Motor neuron (in vitro differentiated cells): ENCODE data around the gene DPH7. TPM values are rescaled to one million over a fixed set of nuclear protein-coding genes. Genes with fewer than 3 reads are reported as not detected.
"Not testable (repeated sequence)": the region's sequence is repeated elsewhere in the genome, so short reads cannot be mapped to it uniquely, and the experiment has no call there.

Experiments
- ATAC-seq, 8 experiments: fragments of 200-7000 bp; cut with Tn5 transposase; replicated peaks in 6 of 8; 2 replicates each; pipeline ENCODE4 v1.8.0; 2021; ENCODE audit warnings: mild to moderate bottlenecking in 8 of 8, moderate library complexity in 8 of 8
- H3K27ac ChIP-seq, 2 donors: fragments of 250-450 bp; sonication (Bioruptor Pico); 2 replicates each; pipeline ENCODE4 v1.9.0; 2021; ENCODE audit warnings: antibody characterized with exemption in 2 of 2, mild to moderate bottlenecking in 2 of 2, moderate library complexity in 1 of 2
- H3K4me1 ChIP-seq, 2 donors: fragments of 250-450 bp; sonication (Bioruptor Pico); replicated peaks in 1 of 2; 2 replicates each; pipeline ENCODE4 v1.6.1; 2021; ENCODE audit warnings: antibody characterized with exemption in 2 of 2, mild to moderate bottlenecking in 2 of 2, moderate library complexity in 1 of 2
- H3K4me3 ChIP-seq, 5 donors: fragments of 250-450 bp; sonication (Bioruptor Pico); 2 replicates each; pipeline ENCODE4 v1.9.0; 2021; ENCODE audit warnings: antibody characterized with exemption in 5 of 5, mild to moderate bottlenecking in 5 of 5, moderate library complexity in 4 of 5
- WGBS, 10 experiments: fragments of 450-650 bp; shearing (Covaris generic); methylation state at CpG; one replicate each; pipeline ENCODE4 v1.0.0; 2022; 5-methylcytosine and 5-hydroxymethylcytosine counted together
- in situ Hi-C, 9 experiments: fragments of 400-800 bp; cut with MboI; loops; one replicate each; pipeline ENCODE4 v1.15.0; 2021; ENCODE audit warnings: low sequenced_read_pairs in 9 of 9, low pct_unique_long_range_greater_than_20kb in 2 of 9; ENCODE audit not compliant: unreplicated experiment in 9 of 9
- total RNA-seq, 8 experiments: library from RNA; unstranded; fragments of 300-600 nt; gene quantifications; 2 replicates each; pipeline versions ENCODE4 v1.2.3 to v1.2.4, GENCODE V29; 2022

DPH7 gene
- total RNA-seq, 8 experiments from 2014 or later = 26.3 to 74.6 (median 41.1) TPM

DNA sequence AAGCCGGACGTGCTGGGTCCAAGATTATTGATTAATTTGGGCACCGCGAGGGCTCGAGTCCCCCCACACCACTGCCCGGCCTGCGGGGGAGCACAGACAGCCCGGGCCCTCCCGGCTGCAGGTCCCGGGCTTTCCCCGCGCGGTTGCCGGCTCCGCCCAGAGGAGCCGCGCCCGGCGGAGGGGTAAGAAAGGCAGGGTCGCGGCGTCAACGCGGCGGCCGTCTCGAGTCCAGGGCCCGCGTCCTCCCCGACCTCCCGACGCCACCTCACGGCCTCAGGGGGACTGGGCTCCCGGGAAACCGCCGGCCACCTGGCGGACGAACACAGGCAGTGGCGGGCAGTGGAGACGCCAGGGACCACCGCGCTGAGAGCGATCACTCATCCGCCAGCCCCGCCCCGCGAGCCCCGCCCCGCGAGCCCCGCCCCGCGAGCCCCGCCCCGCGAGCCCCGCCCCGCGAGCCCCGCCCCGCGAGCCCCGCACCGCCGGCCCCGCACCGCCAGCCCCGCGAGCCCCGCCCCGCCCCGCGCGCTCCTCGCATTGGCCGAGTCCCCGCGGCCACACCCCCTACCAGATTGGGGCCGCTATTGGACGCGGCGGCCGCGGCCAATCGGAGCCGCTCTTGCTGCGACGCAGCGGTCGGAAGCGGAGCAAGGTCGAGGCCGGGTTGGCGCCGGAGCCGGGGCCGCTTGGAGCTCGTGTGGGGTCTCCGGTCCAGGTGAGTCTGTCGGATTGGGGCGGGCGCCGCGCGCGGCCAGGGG is 27.3 kb downstream of the DPH7 start, which contains the start of gene MRPL41:
Gene MRPL41, plus strand, starts transcription at position 616 of the 758 bp plus-strand sequence. CDS start 203 bp downstream, outside the sequence.
- Histone ChIP-seq H3K4me3 (peak within 1 kb of the TSS; percentile 64 to 95 (median 79)), H3K4me1 (peaks cover 4 to 5% of the 10 kb centered on the region in 2 donors), H3K27ac (peak within 1 kb of the TSS; percentile 84 to 90)
- peak; percentile 78 to 90 (median 85) for ATAC-seq
- in situ Hi-C loops = no loop called here
- no CpG with 5 or more reads among the region's 106 CpGs for WGBS, 10 experiments

DNA sequence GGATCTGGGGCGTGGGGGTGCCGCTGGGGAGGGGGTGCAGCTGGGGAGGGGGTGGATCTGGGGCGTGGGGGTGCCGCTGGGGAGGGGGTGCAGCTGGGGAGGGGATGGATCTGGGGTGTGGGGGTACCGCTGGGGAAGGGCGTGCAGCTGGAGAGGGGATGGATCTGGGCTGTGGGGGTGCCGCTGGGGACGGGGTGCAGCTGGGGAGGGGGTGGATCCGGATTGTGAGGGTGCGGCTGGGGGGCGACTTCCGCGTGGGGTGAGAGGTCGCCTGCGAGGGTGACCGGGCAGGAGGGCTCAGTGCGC is 27.8 kb downstream of the DPH7 start:
- ATAC-seq, H3K4me1 ChIP-seq, in situ Hi-C loops: not testable (repeated sequence)
- Histone ChIP-seq H3K4me3 (peak overlapping the region; percentile 64 to 95 (median 79)), H3K27ac (peak overlapping the region; percentile 84 to 90)
- WGBS, 10 experiments = no CpG with 5 or more reads among the region's 17 CpGs

DNA sequence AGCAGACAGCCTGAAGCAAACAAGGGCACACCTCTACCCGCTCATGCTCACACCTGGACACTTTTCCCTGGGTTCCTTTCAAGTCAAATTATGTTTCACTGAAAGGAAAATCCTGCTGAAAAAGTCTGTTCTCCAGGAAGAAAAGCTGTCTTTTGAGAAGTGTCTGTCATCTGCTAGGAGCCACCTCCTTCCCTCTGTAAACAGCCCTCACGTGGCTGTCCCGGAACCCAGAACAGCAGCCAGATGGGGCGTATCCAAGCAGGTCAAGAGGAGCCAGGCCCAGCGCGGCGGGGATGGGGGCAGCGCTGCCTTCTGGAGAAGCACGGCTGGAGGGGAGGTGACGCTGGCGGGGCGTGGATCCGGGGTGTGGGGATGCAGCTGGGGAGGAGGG is 28.5 kb downstream of the DPH7 start, which contains the start of gene PNPLA7:
Gene PNPLA7, minus strand, starts transcription at position 172 of the 391 bp plus-strand sequence. CDS start 205 bp downstream, outside the sequence.
- Histone ChIP-seq H3K4me1 (peaks cover 4 to 5% of the 10 kb centered on the region in 2 donors), H3K27ac (peak within 1 kb of the TSS; percentile 84 to 90), H3K4me3 (peak within 1 kb of the TSS; percentile 64 to 95 (median 79))
- in situ Hi-C loops = no loop called here
- WGBS, 10 experiments = no CpG with 5 or more reads among the region's 13 CpGs
- ATAC-seq = peak; percentile 56 to 65 (median 60)

DNA sequence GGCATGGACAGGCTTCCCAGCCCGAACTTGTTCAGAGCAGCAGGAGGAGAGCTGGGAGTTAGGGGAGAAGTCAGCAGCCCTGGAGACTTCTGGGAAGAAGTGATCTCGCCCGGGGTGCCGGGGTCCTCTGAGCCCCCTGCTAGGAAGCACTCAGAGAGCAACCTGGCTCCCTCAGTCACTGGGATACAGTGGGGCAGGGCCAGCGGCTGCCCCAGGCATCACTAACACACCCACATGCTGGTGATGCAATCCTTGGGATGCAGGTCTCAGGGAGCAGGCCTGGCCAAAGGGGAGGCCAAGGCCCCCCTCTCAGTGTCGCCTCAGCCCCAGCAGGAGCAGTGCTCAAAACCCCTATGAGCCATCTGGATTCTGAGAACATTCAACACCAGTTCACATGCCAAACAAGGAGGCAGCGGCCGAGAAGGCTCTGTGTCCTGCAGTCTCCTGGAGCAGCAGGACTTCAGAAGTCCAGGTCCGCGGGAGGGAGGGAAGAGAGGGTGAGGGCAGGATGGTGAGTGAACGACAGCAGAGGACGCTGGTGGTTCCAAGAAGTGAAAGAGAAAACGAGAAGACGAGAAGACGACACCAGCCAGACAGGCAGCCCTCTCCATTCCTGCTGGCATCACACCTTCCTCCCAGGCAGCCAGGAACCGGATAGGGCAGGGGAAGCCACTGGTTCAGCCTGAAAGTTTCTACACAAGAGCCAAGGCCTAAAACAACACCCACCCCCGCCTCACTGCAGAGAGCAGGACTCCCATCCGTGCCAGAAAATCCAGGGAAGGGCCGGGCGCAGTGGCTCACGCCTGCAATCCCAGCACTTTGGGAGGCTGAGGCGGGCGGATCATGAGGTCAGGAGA is 30.8 kb downstream of the DPH7 start:
- H3K27ac ChIP-seq = no peak overlapping the region
- in situ Hi-C loops = loop anchor here in 1 of 9 experiments (25.0 kb wide), 1 partner anchor 236 kb away; the partner anchor contains the start of gene NRARP
- peak in 1 of 8 experiments; percentile 1 for ATAC-seq

GRCh38 chr9:137545123-137545522 is 33.6 kb downstream of the DPH7 start:
- H3K27ac ChIP-seq = no peak overlapping the region
- peak in 2 of 8 experiments; percentile 54 to 67 for ATAC-seq
- 20 to 100% (median 68%) methylated on average over 1 to 8 of the region's 10 CpGs; no CpG with 5 or more reads in 4 of the 10 experiments for WGBS, 10 experiments
- no peak overlapping the region for H3K4me3 ChIP-seq
- in situ Hi-C loops = loop anchor here in 1 of 9 experiments (25.0 kb wide), 1 partner anchor 233 kb away; the partner anchor contains the start of gene NRARP
- H3K4me1 ChIP-seq = peaks cover 0 to 8% of the 10 kb centered on the region in 2 donors

More for the DNA sequence above, 30.8 kb downstream of the DPH7 start:
- H3K4me3 ChIP-seq = no peak overlapping the region
- peaks cover 4 to 5% of the 10 kb centered on the region in 2 donors for H3K4me1 ChIP-seq
- 14 to 80% (median 64%) methylated on average over 1 to 8 of the region's 23 CpGs; no CpG with 5 or more reads in 3 of the 10 experiments for WGBS, 10 experiments

GRCh38 chr9:137544176-137544760 is 34.5 kb downstream of the DPH7 start:
- H3K4me3 ChIP-seq = no peak overlapping the region
- no peak overlapping the region for H3K27ac ChIP-seq
- ATAC-seq = peak in 4 of 8 experiments; percentile 3 to 81 (median 41)
- H3K4me1 ChIP-seq = peaks cover 0 to 3% of the 10 kb centered on the region in 2 donors
- 16 to 100% (median 64%) methylated on average over 1 to 10 of the region's 12 CpGs; no CpG with 5 or more reads in 4 of the 10 experiments for WGBS, 10 experiments
- in situ Hi-C loops = loop anchor here in 1 of 9 experiments (25.0 kb wide), 1 partner anchor 232 kb away; the partner anchor contains the start of gene NRARP

- peak in 1 of 8 experiments; percentile 7 for ATAC-seq
- Histone ChIP-seq H3K4me3 (no peak overlapping the region), H3K27ac (no peak overlapping the region), H3K4me1 (peaks cover 0 to 3% of the 10 kb centered on the region in 2 donors)
- in situ Hi-C loops = loop anchor here in 1 of 9 experiments (25.0 kb wide), 1 partner anchor 231 kb away; the partner anchor contains the start of gene NRARP
- WGBS, 10 experiments = 88 to 100% (median 94%) methylated on average over 1 to 18 of the region's 25 CpGs; no CpG with 5 or more reads in 5 of the 10 experiments
Observed at GRCh38 chr9:137543237-137543963, 35.3 kb downstream of the DPH7 start.

DNA sequence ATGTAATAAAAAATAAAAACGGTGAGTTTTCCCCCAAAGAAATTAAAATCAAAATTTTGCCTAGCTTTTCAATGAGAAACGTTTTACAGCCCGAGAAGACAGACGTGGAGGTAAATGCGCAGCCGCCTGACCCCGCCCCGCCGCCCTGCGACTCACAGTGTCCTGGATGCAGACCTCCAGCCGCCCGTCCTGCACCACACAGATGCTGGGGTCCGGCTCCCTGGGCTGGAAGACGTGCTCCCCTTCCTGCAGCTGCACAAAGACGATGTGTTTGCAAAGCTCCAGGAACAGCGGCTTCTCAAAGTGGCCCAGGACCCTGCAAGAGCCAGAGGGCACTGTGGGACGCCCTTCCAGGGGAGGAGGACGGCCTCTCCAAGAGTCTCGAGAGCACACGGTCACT is 36.2 kb downstream of the DPH7 start:
- Histone ChIP-seq H3K27ac (no peak overlapping the region), H3K4me1 (peaks cover 0 to 3% of the 10 kb centered on the region in 2 donors), H3K4me3 (no peak overlapping the region)
- ATAC-seq = no peak
- 40 to 93% (median 75%) methylated on average over 1 to 9 of the region's 20 CpGs; no CpG with 5 or more reads in 2 of the 10 experiments for WGBS, 10 experiments
- in situ Hi-C loops = loop anchor here in 1 of 9 experiments (25.0 kb wide), 1 partner anchor 230 kb away; the partner anchor contains the start of gene NRARP

GRCh38 chr9:137540536-137540935 is 38.2 kb downstream of the DPH7 start:
- WGBS, 10 experiments = 86 to 100% (median 90%) methylated on average over 1 to 3 of the region's 18 CpGs; no CpG with 5 or more reads in 5 of the 10 experiments
- H3K27ac ChIP-seq = no peak overlapping the region
- ATAC-seq = peak in 2 of 8 experiments; percentile 11 to 17

GRCh38 chr9:137538058-137538457 is 40.7 kb downstream of the DPH7 start:
- Histone ChIP-seq H3K4me3 (no peak overlapping the region), H3K27ac (no peak overlapping the region), H3K4me1 (peaks cover 4 to 9% of the 10 kb centered on the region in 2 donors)
- in situ Hi-C loops = loop anchor here in 1 of 9 experiments (25.0 kb wide), 1 partner anchor 226 kb away; the partner anchor contains the start of gene NRARP
- WGBS, 10 experiments = 80 to 87% (median 80%) methylated on average over 1 to 3 of the region's 16 CpGs; no CpG with 5 or more reads in 7 of the 10 experiments
- ATAC-seq = no peak

More at GRCh38 chr9:137540536-137540935, 38.2 kb downstream of the DPH7 start:
- Histone ChIP-seq H3K4me3 (no peak overlapping the region), H3K4me1 (peaks cover 0 to 3% of the 10 kb centered on the region in 2 donors)
- in situ Hi-C loops = loop anchor here in 1 of 9 experiments (25.0 kb wide), 1 partner anchor 228 kb away; the partner anchor contains the start of gene NRARP

GRCh38 chr9:137536594-137537131 is 42.1 kb downstream of the DPH7 start:
- 40 to 100% (median 91%) methylated on average over 1 to 12 of the region's 16 CpGs; no CpG with 5 or more reads in 2 of the 10 experiments for WGBS, 10 experiments
- ATAC-seq, H3K4me1 ChIP-seq, H3K27ac ChIP-seq, H3K4me3 ChIP-seq: not testable (repeated sequence)
- in situ Hi-C loops = loop anchor here in 1 of 9 experiments (25.0 kb wide), 1 partner anchor 224 kb away; the partner anchor contains the start of gene NRARP
